GM21576 (cell line): Measurements from ENCODE around the gene IDS.

ENCODE experiments used
- ATAC-seq: cut with Tn5 transposase; IDR thresholded peaks from one replicate; pipeline ENCODE4 v1.9.1; 2021; ENCODE audit warnings: mild to moderate bottlenecking, moderate library complexity; ENCODE audit not compliant: unreplicated experiment

IDS gene

DNA sequence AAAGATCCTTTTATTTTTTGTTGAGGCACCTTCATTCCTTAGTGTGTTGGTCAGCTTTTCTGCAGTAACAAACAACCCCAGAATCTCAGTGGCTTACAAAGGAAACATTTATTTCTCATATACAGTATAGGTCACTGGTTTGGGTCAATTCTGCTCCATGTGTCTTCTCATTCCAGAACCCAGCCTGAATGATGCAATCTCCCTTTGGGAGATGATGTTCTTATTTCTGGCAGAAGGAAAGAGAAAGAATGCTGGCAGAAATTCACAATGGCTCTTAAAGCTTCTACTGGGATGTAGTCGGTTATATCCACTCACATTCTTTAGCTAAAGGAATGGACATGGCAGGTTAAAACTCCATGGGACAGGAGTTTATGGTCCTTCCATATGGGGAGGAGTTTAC is 42.3 kb downstream of the IDS start:
- no peak for ATAC-seq

DNA sequence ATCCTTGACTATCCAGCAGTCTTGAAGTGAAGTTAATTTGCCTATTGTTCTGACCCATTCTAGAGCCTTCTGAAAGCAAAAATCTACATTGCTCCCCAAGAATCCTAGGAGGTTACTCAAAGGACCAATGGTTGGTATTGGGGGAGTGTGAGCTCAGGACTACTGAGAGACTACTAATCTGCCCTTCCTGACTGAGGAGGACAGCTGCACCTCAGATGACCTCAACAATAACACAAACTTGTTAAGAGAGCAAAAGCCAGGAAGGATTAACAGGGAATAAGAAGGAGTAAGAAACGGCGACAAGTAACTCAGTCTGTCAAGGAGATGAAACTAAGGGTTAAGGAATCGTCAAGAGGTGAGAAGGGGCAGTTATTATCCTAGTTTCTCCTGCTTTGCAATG is 43.4 kb downstream of the IDS start:
- ATAC-seq, result no peak

- ATAC-seq, result no peak
These were observed 46.5 kb downstream of the IDS start for GRCh38 chrX:149458586-149458985.

GRCh38 chrX:149456476-149457245 is 48.4 kb downstream of the IDS start:
- no peak for ATAC-seq

DNA sequence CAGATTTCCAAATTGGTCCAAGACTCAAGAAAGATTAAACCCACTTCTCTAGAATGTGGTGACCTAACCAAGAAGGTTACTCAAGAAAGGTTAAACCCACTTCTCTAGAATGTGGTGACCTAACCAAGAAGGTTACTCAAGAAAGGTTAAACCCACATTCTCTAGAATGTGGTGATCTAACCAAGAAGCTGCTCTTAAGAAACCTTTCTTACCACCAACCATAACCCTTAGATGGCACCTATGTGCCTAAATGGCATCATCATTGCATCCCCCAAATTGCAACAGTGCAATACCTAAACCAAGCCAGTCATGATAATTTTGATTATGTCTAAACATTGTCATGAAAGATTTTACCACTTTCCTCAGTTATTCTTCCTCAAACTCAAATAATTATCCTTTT is 49.2 kb downstream of the IDS start:
- no peak for ATAC-seq

DNA sequence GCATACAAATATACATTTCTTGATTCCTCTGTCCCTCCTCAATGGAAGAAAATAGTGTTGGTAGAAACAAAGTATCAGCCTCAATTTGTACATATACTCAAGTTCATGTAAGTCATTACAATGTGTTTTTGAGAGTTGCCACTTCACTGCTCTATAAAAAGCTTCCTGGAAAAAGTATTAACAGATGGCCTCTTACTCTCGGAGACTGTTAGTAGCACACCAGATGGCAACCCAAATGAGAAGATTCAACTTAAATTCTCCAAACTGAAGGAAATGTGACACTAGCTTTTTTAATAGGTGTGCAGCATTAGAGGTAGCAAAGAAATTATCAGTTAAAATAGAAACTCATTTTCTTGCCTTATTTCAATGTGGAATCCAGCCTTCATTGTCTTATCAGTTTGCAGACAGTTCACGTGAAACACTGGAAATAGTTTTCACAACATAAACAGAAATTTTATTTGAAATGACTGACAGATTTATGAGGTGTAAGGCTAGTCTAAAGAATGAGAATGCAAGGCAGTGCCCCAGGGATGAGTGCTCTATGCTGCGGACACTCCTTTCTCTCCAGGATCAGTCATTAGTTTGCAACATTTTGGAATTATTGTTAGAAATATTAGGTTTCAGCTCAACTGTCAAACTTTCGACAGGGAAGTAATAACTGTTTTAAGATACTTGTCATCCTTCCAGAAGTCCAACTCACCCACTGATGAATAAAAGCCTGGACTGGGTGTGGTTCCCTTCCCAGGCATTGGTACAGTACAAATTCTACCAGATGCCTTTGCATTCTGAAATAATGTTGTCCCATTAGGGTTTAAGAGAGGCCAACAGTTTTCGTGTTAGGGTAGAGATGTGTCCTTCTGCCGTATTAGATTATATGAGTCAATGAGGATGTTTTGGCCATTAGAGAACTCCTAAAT is 50.9 kb downstream of the IDS start:
- no peak for ATAC-seq

- no peak for ATAC-seq
These were observed 52.1 kb downstream of the IDS start for GRCh38 chrX:149453030-149453429.

DNA sequence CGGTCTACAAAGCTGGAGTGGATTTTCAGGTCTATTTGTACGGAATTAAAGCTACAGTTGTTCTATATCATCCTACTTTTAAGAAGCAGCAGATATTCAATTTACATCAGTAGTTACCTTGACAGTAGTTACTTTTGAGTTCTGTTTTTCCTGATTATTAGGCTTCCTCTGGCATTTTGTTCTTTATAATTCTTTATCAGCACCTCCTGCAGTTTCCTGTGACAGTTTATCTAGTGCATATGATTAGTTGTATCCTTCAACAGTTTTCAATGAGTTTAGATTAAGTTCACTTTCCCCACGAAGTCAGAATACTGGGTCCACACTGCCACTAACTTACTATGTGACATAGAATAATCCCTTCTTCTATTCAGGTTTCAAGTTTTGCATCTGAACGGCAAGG is 71.7 kb downstream of the IDS start:
- no peak for ATAC-seq

DNA sequence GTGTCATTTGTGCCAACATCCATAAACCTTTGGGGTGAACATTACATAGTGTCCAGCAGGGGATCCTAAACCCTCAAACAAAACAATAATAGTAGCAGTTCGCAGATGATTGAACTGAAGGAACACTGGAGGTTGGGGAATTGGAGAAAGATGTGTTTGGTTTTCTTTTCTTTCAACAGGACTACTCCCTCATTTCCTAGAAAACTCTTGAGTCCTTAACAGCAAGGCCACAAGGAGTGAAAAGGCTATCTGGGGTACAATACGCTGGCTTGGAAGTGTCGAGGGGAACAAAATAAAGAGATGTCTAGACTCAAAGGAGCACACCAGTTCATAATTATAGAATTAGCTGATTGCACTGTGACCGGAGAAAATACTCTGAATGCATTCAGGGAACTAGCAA is 72.1 kb downstream of the IDS start:
- no peak for ATAC-seq
